H1 (cell line): Measurements from ENCODE around the gene FNDC10. TPM values are rescaled to one million over a fixed set of nuclear protein-coding genes. Genes with fewer than 3 reads are reported as not detected.

Source experiments
- CTCF ChIA-PET: fragments of 300-600 bp; sonication (Branson Sonifier 250); formaldehyde crosslinking; loops from one replicate; lab custom pipeline; 2021; ENCODE audit not compliant: partially characterized antibody; lab: Charles Lee
- POLR2A ChIA-PET: fragments of 300-600 bp; sonication (Branson Sonifier 250); formaldehyde crosslinking; loops from one replicate; lab custom pipeline; 2021; ENCODE audit warnings: inconsistent platforms; ENCODE audit not compliant: partially characterized antibody; lab: Charles Lee
- DNase-seq, 2 experiments: peaks; one replicate each; pipeline versions ENCODE4 v3.0.0 to v3.0.0-alpha.2; 2010 to 2022; ENCODE audit warnings: low spot score in 2 of 2, low read depth in 1 of 2, mixed read lengths in 1 of 2
- FAIRE-seq: peaks from 2 replicates; lab custom pipeline; 2011; peaks lifted over from hg19 to GRCh38; lab: Jason Lieb, UNC
- H2AFZ ChIP-seq: 2 replicates; pipeline ENCODE4 v1.8.1; 2012; ENCODE audit warnings: low read length, inconsistent platforms
- H2AK5ac ChIP-seq: 2 replicates; pipeline ENCODE4 v1.6.1; 2013; ENCODE audit warnings: low read depth, low read length
- H2BK120ac ChIP-seq: replicated peaks from 2 replicates; pipeline ENCODE3; 2013; ENCODE audit warnings: low read depth, low read length, inconsistent platforms
- H2BK12ac ChIP-seq: 2 replicates; pipeline ENCODE4 v1.6.1; 2013; ENCODE audit warnings: low read depth, low read length
- H2BK15ac ChIP-seq: 2 replicates; pipeline ENCODE4 v1.6.1; 2013; ENCODE audit warnings: low read length
- H2BK20ac ChIP-seq: 2 replicates; pipeline ENCODE4 v1.6.1; 2013; ENCODE audit warnings: low read length
- H2BK5ac ChIP-seq: 2 replicates; pipeline ENCODE4 v1.6.1; 2013; ENCODE audit warnings: low read depth, low read length
- H3K14ac ChIP-seq: 2 replicates; pipeline ENCODE4 v1.6.1; 2013; ENCODE audit warnings: inconsistent platforms; ENCODE audit not compliant: insufficient read length
- H3K18ac ChIP-seq: 2 replicates; pipeline ENCODE4 v1.6.1; 2013; ENCODE audit warnings: low read length; ENCODE audit errors: extremely low read depth
- H3K23ac ChIP-seq: 2 replicates; pipeline ENCODE4 v1.6.1; 2013; ENCODE audit warnings: inconsistent platforms; ENCODE audit not compliant: insufficient read length
- H3K23me2 ChIP-seq: 2 replicates; pipeline ENCODE4 v1.6.1; 2013; ENCODE audit warnings: low read depth, low read length
- H3K27ac ChIP-seq: 2 replicates; pipeline ENCODE4 v1.6.1; 2011; ENCODE audit warnings: low read depth, low read length, inconsistent platforms
- H3K27me3 ChIP-seq, 4 experiments: replicated peaks in 1 of 4; 1 replicate in 1 of 4; 2 replicates in 3 of 4; pipeline versions ENCODE4 v1.6.1 to v1.8.1; 2011 to 2013; ENCODE audit warnings: low read length in 3 of 4, mild to moderate bottlenecking in 3 of 4, inconsistent platforms in 2 of 4, mixed read lengths in 2 of 4, moderate library complexity in 1 of 4; ENCODE audit not compliant: control insufficient read depth in 3 of 4, insufficient read depth in 3 of 4; ENCODE audit errors: extremely low read depth in 1 of 4
- H3K36me3 ChIP-seq, 4 experiments: 2 replicates each; pipeline versions ENCODE4 v1.6.1 to v1.8.1; 2011 to 2013; ENCODE audit warnings: mild to moderate bottlenecking in 4 of 4, low read length in 3 of 4, moderate library complexity in 2 of 4, control low read depth in 1 of 4, inconsistent platforms in 1 of 4; ENCODE audit not compliant: insufficient read depth in 4 of 4, control insufficient read depth in 2 of 4
- H3K4ac ChIP-seq: replicated peaks from 2 replicates; pipeline ENCODE3; 2013; ENCODE audit warnings: low read length, low read depth, mixed read lengths, inconsistent platforms; ENCODE audit not compliant: insufficient read length
- H3K4me1 ChIP-seq, 4 experiments: replicated peaks in 1 of 4; 1 replicate in 1 of 4; 2 replicates in 3 of 4; pipeline versions ENCODE4 v1.6.1 to v1.8.1; 2011 to 2013; ENCODE audit warnings: low read length in 3 of 4, inconsistent platforms in 2 of 4, mixed read lengths in 1 of 4; ENCODE audit not compliant: insufficient read depth in 4 of 4, control insufficient read depth in 3 of 4
- H3K4me2 ChIP-seq, 2 experiments: 2 replicates each; pipeline versions ENCODE4 v1.6.1 to v1.8.1; 2011 to 2013; ENCODE audit warnings: low read depth in 2 of 2, low read length in 2 of 2, control low read depth in 1 of 2, inconsistent platforms in 1 of 2, mild to moderate bottlenecking in 1 of 2; ENCODE audit not compliant: insufficient read depth in 1 of 2
- H3K4me3 ChIP-seq, 4 experiments: fragments of 200-600, 300-600 bp in 1 of 4; sonication (generic), shearing (Covaris generic), sonication (Bioruptor Twin) in 1 of 4; 2 replicates each; pipeline versions ENCODE4 v1.5.1 to v1.8.1; 2011 to 2016; ENCODE audit warnings: low read length in 4 of 4, low read depth in 3 of 4, control low read depth in 2 of 4, inconsistent platforms in 2 of 4, mild to moderate bottlenecking in 2 of 4, mixed read lengths in 1 of 4, moderate library complexity in 1 of 4; ENCODE audit not compliant: insufficient read depth in 2 of 4; ENCODE audit errors: extremely low read depth in 1 of 4
- H3K56ac ChIP-seq: replicated peaks from 2 replicates; pipeline ENCODE3; 2013; ENCODE audit warnings: low read depth, mild to moderate bottlenecking, mixed read lengths, low read length, inconsistent platforms; ENCODE audit not compliant: insufficient read length
- H3K79me1 ChIP-seq: 2 replicates; pipeline ENCODE4 v1.6.1; 2013; ENCODE audit warnings: low read depth, low read length, control low read depth
- H3K79me2 ChIP-seq, 2 experiments: 2 replicates each; pipeline versions ENCODE4 v1.6.1 to v1.8.1; 2012 to 2013; ENCODE audit warnings: low read length in 2 of 2, mild to moderate bottlenecking in 2 of 2, inconsistent platforms in 1 of 2; ENCODE audit not compliant: insufficient read depth in 2 of 2, control insufficient read depth in 1 of 2
- H3K9ac ChIP-seq, 4 experiments: replicated peaks in 1 of 4; 1 replicate in 1 of 4; 2 replicates in 3 of 4; pipeline versions ENCODE4 v1.6.1 to v1.8.1; 2011 to 2013; ENCODE audit warnings: low read depth in 3 of 4, low read length in 3 of 4, control low read depth in 2 of 4, mild to moderate bottlenecking in 2 of 4, moderate library complexity in 2 of 4, inconsistent platforms in 1 of 4; ENCODE audit errors: extremely low read depth in 1 of 4
- H3K9me3 ChIP-seq, 2 experiments: 2 replicates each; pipeline versions ENCODE4 v1.6.1 to v1.8.1; 2012 to 2013; ENCODE audit warnings: mild to moderate bottlenecking in 2 of 2, moderate library complexity in 2 of 2, control low read depth in 1 of 2, inconsistent platforms in 1 of 2, low read depth in 1 of 2, low read length in 1 of 2, mixed read lengths in 1 of 2; ENCODE audit not compliant: insufficient read depth in 2 of 2
- H4K20me1 ChIP-seq, 2 experiments: replicated peaks in 1 of 2; 2 replicates each; pipeline versions ENCODE3 to v1.8.1; 2011 to 2013; ENCODE audit warnings: inconsistent platforms in 2 of 2, low read length in 2 of 2, mild to moderate bottlenecking in 1 of 2; ENCODE audit not compliant: insufficient read depth in 2 of 2, control insufficient read depth in 1 of 2
- H4K5ac ChIP-seq: 2 replicates; pipeline ENCODE4 v1.6.1; 2013; ENCODE audit warnings: low read length, low read depth, mixed read lengths, inconsistent platforms; ENCODE audit not compliant: insufficient read length
- H4K8ac ChIP-seq: 2 replicates; pipeline ENCODE4 v1.8.0; 2013; ENCODE audit warnings: mild to moderate bottlenecking, moderate library complexity, low read length, inconsistent platforms; ENCODE audit not compliant: insufficient read depth; ENCODE audit errors: extremely low read depth
- H4K91ac ChIP-seq: replicated peaks from 2 replicates; pipeline ENCODE3; 2013; ENCODE audit warnings: low read length, mixed read lengths, inconsistent platforms; ENCODE audit not compliant: insufficient read length
- CHD1 ChIP-seq: IDR thresholded peaks from 2 replicates; pipeline ENCODE4 v1.6.1; 2012; ENCODE audit warnings: low read depth, low read length, improper control_type of control experiment
- KDM5A ChIP-seq: fragments of 200-600 bp; IDR thresholded peaks from 2 replicates; pipeline ENCODE4 v1.7.1; 2012; ENCODE audit warnings: mild to moderate bottlenecking, low read length, inconsistent platforms, mixed read lengths
- SRF ChIP-seq: IDR thresholded peaks from 2 replicates; pipeline ENCODE4 v1.6.1; 2011; ENCODE audit warnings: mild to moderate bottlenecking, low read depth, low read length, moderate library complexity
- TBP ChIP-seq: IDR thresholded peaks from 2 replicates; pipeline ENCODE4 v1.6.1; 2011; ENCODE audit warnings: low read depth, low read length, improper control_type of control experiment
- YY1 ChIP-seq: IDR thresholded peaks from 2 replicates; pipeline ENCODE4 v1.6.1; 2011; ENCODE audit warnings: low read depth, mild to moderate bottlenecking, low read length
- ZNF274 ChIP-seq: IDR thresholded peaks from 2 replicates; pipeline ENCODE4 v1.7.0; 2012; ENCODE audit warnings: low read length, borderline replicate concordance; ENCODE audit errors: extremely low read depth
- WGBS, 2 experiments: shearing (Covaris generic) in 1 of 2; methylation state at CpG; one replicate each; pipeline versions ENCODE4 v1.1.6 to v1.1.7; 2013 to 2015; ENCODE audit warnings: low lambda C conversion rate in 2 of 2, mixed read lengths in 2 of 2, inconsistent platforms in 1 of 2, low coverage in 1 of 2, missing lambda C conversion rate in 1 of 2; ENCODE audit not compliant: insufficient replicate concordance in 2 of 2, insufficient coverage in 1 of 2, insufficient read length in 1 of 2; ENCODE audit errors: extremely low coverage in 1 of 2, missing lambda C conversion rate in 1 of 2; 5-methylcytosine and 5-hydroxymethylcytosine counted together
- polyA plus RNA-seq, 7 experiments: library from polyadenylated mRNA; depleted of rRNA in 3 of 7; stranded (reverse) in 5 of 7; unstranded in 2 of 7; fragments of >200 nt in 5 of 7; fragments of 200-250 nt in 2 of 7; gene quantifications; 1 replicate in 5 of 7; 2 replicates in 1 of 7; 4 replicates in 1 of 7; pipeline versions ENCODE4 v1.2.1 to v1.2.3, GENCODE V29; 2011 to 2013; ENCODE audit warnings: missing spikeins in 2 of 7, mixed read lengths in 2 of 7
- total RNA-seq: library from RNA; stranded (reverse); fragmentation: NEBNext Ultra II Directional; extraction: Animal tissue kit (Norgen Biotek cat#: 25700); gene quantifications from 2 replicates; pipeline ENCODE4 v1.2.1, GENCODE V29; 2021
- TF ChIP-seq, protein P1 (sequence below): IDR thresholded peaks from 2 replicates; pipeline ENCODE4 v1.6.1; 2011; ENCODE audit warnings: low read depth, mild to moderate bottlenecking, low read length; ENCODE audit not compliant: insufficient read depth
- TF ChIP-seq, protein P2 (sequence below), 3 experiments: IDR thresholded peaks; 1 replicate in 2 of 3; 2 replicates in 1 of 3; pipeline versions ENCODE4 v1.5.1 to v1.6.1; 2011; ENCODE audit warnings: low read length in 3 of 3, mild to moderate bottlenecking in 3 of 3, inconsistent platforms in 2 of 3, low read depth in 1 of 3, moderate library complexity in 1 of 3; ENCODE audit not compliant: insufficient read depth in 1 of 3; ENCODE audit errors: control extremely low read depth in 1 of 3

Gene FNDC10
- total and polyA plus RNA-seq, 2 of the 8 experiments (the other 6 are each of a cell fraction or from before 2014, with no cell fraction given): 19.0 to 21.8 TPM

DNA sequence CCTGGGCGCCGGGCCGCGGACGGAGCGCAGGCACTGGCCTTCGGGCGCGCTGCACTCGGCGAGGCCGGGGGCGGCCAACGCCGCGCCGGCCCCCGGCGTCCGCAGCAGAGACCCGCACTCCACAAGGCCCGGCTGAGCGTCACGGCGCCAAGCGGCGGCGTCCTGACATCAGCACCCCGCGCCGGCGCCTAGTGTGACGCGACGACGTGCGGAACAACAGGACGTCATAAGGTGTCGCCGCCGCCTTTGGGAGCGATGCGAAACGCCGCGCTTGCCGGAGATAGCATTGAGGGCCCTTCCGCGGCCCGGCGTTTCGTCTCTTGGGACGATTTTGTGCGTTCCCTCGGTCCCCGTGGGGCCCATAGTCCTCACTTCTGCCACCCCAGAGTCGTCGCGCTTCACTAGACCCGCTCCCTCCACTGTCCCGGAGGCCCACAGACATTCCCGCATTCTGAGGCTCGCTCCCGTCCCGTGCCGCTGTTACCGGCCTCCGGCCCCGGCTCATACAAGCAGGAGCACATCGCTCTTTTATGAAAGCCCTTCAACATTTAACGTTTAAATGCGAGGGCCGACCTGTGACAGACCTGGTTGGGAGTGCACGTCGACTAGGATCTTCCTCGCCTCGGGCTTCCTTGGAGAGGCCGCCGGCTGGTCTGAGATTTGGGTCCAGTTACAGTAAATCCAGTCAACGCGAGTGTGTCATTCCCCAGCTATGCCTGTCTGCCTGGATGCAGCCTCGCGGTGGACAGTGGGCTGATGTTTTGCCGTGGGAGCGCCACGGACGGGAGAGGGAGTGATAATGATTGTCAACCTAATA lies 25.0 kb downstream of the FNDC10 start, which contains the start of gene SSU72:
SSU72 (minus strand) TSS at position 143 of the 817 bp plus-strand sequence. CDS start 306 bp downstream, outside the sequence.
- Histone ChIP-seq H3K56ac (peak within 1 kb of the TSS; percentile 70), H2BK12ac (no peak within 1 kb of the TSS; the same call in 1 of the 2 replicates), H3K27ac (peak within 1 kb of the TSS; percentile 99), H2BK15ac (no peak within 1 kb of the TSS), H3K4me2 (peak within 1 kb of the TSS; percentile 82 to 100), H3K79me2 (peaks cover 27 to 45% of the 10 kb centered on the region in 2 experiments), H2BK120ac (no peak within 1 kb of the TSS), H3K4ac (peak within 1 kb of the TSS; percentile 94), H2AFZ (peak within 1 kb of the TSS; percentile 77; the same call in 1 of the 2 replicates), H3K27me3 (no peaks in the 10 kb centered on the region), H2BK5ac (peak within 1 kb of the TSS; percentile 96), H3K14ac (no peak within 1 kb of the TSS), H3K79me1 (peaks cover 2% of the 10 kb centered on the region), H3K36me3 (peaks cover 0 to 17% (median 1%) of the 10 kb centered on the region in 4 experiments; a peak in 1 of 8 replicates), H2AK5ac (no peak within 1 kb of the TSS), H4K5ac (peak within 1 kb of the TSS; percentile 91), H4K8ac (peak within 1 kb of the TSS; percentile 100), H3K9me3 (no peaks in the 10 kb centered on the region), H3K23me2 (peaks cover 8% of the 10 kb centered on the region; the same call in 1 of the 2 replicates), H4K20me1 (peaks cover 3 to 4% of the 10 kb centered on the region in 2 experiments), H4K91ac (peak within 1 kb of the TSS; percentile 93), H3K9ac (peak within 1 kb of the TSS; percentile 96 to 100 (median 97)), H2BK20ac (no peak within 1 kb of the TSS), H3K4me1 (peaks cover 0 to 2% (median 0%) of the 10 kb centered on the region in 4 experiments; a peak in 2 of 7 replicates), H3K4me3 (peak within 1 kb of the TSS; percentile 84 to 99 (median 94)), H3K23ac (no peak within 1 kb of the TSS), H3K18ac (peak within 1 kb of the TSS; percentile 83)
- CTCF ChIA-PET: interaction anchor here (0.7 kb wide), 1 partner anchor 50 kb away, joined by 3 read pairs; no protein-coding TSS in a partner anchor
- DNase-seq (peak; percentile 70 to 98), FAIRE-seq (no peak)
- 3% methylated on average over 64 of the region's 87 CpGs; no CpG with 5 or more reads in 1 of the 2 experiments for WGBS, 2 experiments
- POLR2A ChIA-PET: interaction anchor here (0.8 to 21.2 kb wide), 13 partner anchors 9 to 175 kb away, joined by 3 to 367 read pairs (median 4); partner anchors contain the start of genes CCNL2 and MIB2
- TF ChIP-seq CHD1 (no peak), YY1 (no peak), TBP (peak; percentile 94), SRF (peak; percentile 94), KDM5A (peak; percentile 93), ZNF274 (no peak)
- TF ChIP-seq, protein P1, sequence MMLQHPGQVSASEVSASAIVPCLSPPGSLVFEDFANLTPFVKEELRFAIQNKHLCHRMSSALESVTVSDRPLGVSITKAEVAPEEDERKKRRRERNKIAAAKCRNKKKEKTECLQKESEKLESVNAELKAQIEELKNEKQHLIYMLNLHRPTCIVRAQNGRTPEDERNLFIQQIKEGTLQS: peak; percentile 99
- TF ChIP-seq, protein P2, sequence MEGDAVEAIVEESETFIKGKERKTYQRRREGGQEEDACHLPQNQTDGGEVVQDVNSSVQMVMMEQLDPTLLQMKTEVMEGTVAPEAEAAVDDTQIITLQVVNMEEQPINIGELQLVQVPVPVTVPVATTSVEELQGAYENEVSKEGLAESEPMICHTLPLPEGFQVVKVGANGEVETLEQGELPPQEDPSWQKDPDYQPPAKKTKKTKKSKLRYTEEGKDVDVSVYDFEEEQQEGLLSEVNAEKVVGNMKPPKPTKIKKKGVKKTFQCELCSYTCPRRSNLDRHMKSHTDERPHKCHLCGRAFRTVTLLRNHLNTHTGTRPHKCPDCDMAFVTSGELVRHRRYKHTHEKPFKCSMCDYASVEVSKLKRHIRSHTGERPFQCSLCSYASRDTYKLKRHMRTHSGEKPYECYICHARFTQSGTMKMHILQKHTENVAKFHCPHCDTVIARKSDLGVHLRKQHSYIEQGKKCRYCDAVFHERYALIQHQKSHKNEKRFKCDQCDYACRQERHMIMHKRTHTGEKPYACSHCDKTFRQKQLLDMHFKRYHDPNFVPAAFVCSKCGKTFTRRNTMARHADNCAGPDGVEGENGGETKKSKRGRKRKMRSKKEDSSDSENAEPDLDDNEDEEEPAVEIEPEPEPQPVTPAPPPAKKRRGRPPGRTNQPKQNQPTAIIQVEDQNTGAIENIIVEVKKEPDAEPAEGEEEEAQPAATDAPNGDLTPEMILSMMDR (IDR thresholded peaks at IDR 0.05; ENCODE audit: control extremely low read depth in 1 of 3, insufficient read depth in 1 of 3, low read depth in 1 of 3, low read length in 3 of 3): peak in 1 of 3 experiments; percentile 3; a peak in 1 of 4 replicates
